GM19099 (cell line): ENCODE data around the gene EBF3.

ENCODE experiments used
- POLR2A ChIP-seq: IDR thresholded peaks from 3 replicates; pipeline ENCODE4 v1.6.1; 2011; ENCODE audit warnings: low read depth; ENCODE audit not compliant: insufficient read length; ENCODE audit errors: extremely low read depth

EBF3 gene

DNA sequence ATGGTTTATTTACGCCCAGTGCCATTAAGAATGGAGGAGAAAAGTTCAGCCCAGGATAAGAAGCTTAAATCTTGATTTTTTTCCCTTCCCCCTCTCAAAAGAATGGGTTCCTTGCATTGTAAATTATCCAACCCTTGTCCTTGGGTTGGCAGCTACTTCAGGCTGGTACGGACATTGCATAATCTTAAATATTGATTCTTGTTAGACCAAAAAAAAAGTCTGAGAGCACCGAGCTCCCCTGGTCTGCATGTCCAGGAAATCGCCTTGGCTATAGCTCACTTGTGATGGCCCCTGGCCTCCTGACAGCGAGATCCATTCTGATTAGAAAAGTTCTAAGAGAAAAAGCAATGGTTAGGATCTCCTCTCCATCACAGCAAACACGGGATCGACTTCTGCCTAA is 151.7 kb downstream of the EBF3 start:
- TF ChIP-seq POLR2A, result no peak

GRCh38 chr10:129811208-129811607 is 152.9 kb downstream of the EBF3 start:
- TF ChIP-seq POLR2A, result no peak

DNA sequence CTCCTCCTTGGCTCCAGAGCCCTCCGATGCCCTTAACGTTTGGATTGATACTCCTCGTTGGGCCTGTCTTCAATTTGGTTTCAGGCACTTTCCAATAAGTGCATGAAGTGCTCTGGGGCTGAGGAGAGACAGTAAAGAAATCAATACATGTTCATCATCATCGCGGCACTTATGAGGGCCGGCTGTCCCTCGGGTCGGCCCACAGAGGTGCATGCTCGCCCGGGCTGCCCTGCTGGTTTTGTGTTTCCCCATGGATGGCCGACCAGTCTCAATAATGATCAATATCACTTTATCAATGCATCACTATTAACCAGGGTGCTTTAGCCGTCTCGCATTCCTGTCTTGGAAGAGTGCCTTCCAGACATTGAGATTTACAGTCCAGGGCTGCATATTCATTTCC is 154.2 kb downstream of the EBF3 start:
- no peak for TF ChIP-seq POLR2A

DNA sequence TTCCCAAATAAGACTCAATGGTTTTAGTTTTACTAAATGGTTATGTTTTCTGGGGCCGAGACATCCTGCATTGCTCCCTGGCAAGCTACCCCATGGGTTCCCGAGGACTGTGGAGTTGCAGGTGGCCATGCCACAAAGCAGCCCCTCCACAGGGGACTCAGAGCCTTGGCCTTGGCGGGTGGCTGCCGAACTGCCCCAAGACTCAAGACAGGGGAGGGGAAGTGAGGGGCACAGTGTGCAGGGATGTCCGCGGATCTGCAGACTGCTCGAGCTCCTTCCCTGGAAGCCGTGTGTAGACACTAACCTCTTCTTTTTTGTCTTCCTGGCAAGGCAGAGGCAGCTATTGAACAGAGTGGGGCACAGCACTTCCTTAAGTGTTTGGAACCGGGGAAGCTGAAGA is 154.6 kb downstream of the EBF3 start:
- no peak for TF ChIP-seq POLR2A

DNA sequence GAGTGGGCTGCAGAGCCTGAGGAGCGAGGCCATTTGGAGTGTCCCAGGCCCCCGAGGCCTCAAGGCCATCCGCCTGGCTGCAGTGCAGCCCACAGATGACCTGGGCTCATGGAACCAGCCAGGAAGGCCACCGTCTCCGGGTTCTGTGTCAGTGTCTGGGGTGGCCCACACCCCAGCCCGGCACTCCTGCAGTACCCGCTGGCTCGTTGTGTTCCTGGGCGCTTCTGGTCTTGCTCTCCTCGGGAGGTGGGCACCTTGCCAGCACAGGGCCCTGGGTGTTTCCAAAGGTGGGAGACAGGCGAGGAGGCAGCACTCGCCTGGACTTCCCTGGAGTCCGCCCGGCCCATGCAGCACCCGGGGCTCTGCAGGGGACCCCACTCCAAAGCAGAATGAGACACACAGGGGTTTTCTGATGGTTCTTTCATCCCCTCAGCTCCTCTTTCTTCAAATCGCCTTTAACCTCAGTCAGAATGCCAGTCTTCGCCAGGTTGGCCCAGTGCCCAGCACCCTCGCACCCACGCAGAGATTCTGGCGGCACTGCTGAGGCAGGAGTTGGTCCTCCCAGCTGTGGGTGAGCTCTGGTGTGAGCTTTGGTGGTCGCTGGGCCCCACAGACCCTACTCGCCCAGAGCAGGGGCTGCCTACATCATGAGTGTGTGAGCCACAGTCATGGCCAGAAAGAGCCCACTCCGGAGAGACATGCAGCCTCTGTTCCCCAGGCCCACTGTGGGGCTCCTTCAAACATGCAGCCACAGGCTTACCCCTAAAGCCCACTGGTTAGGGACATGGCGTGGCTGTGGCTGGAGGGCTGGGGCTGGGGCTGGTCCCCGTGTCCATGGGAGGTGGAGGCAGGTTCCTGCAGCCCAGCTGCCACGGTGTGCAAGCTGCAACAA is 155.7 kb downstream of the EBF3 start:
- TF ChIP-seq POLR2A, result no peak

GRCh38 chr10:129807211-129807610 is 156.9 kb downstream of the EBF3 start:
- TF ChIP-seq POLR2A, result no peak

DNA sequence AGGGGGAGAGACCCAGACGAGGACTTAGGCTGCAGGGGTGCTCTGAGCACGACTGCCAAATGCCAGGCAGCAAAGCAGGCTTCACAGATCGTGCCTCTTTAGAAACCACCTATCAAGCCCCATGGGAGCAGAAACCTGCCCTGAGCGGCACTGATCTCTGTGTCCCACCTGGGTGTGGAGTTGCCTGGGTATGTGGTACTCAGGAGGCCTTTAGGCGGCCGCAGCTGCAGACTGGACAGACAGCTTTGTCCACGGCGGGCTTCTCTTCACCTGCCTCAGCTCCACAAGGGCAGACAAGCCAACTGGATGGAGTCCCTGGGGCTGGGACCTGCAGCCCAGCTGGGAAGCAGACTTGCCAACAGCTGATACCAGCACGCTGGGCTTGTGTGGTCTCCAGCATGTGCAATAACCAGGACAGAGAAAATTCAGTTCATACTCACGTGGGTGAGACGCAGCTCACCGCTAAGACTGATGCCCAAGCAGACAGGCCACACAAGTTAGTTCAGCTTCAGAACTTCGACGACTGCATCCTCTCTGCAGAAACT is 163.2 kb downstream of the EBF3 start:
- TF ChIP-seq POLR2A, result no peak

GRCh38 chr10:129799942-129800341 is 164.1 kb downstream of the EBF3 start:
- no peak for TF ChIP-seq POLR2A

DNA sequence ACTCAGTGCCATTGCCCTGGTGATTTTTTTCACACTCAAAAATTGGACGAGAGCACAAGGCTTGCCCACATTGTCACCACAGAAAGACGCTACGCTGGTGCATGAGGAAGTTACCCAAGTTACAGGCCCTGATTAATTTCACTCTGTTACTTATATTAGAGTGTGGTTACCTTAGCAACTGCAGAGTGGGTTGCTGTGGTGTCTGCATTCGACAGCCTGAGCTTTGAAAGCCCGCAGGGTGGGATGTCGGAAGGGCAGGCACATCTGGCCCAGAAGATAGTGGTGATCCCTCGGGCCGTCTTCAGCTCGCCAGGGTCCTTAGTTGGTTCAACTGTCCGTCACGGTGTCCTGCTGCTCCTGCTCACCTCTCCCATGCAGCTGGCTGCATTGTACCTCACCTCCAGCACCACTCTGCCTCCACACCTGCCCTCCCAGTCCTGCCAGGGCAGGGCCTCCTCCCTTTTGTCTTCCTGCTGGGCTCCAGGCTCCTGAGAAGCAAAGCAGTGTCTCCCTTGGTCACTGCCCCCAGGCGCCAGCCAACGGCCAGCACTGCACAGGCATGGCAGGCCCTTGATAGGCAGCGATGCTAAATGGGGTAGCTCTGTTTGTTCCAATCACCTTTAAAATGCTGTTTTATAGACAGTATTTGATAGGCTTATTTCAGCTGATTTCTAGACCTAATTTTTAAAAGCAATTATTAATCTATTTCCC is 167.2 kb downstream of the EBF3 start:
- no peak for TF ChIP-seq POLR2A

DNA sequence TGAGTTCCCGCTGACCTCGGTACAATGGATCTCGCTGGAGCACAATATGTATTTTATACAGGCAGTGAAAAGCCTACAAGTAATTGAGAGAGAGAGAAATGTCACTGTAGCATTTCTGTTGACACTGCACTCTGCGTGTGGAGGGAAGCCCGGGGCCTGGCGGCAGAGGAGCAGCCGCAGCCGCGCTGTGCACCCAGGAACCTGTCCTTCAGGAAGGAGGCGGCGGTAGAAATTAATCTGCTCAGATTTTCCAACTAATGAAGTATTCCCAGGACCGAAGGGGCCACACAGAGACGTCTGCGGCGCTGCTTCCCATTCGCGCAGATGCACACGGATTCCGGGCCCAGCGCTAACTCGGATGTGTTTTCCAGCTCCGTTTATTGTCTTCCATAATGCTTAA is 170.1 kb downstream of the EBF3 start:
- no peak for TF ChIP-seq POLR2A

GRCh38 chr10:129793479-129793878 is 170.6 kb downstream of the EBF3 start:
- no peak for TF ChIP-seq POLR2A

DNA sequence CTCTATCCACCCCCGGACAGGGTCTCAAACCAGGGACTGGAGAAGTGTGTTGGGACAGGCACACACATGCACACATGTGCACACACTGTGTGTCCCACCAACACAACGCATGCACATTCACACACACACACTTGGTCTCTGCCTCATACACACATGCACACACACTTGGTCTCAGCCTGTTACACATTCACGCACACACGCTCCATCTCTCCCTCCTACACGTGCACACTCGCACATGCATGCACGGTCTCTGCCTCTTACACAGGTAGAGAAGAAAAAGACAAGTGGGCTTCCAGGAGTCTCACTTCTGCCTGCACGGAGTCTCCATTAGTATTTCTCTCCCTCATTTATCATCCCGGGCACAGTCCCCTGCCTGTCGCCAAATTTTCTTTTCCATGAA is 171.2 kb downstream of the EBF3 start:
- no peak for TF ChIP-seq POLR2A

- TF ChIP-seq POLR2A, result no peak
Observed at GRCh38 chr10:129792141-129792540, 171.9 kb downstream of the EBF3 start.

DNA sequence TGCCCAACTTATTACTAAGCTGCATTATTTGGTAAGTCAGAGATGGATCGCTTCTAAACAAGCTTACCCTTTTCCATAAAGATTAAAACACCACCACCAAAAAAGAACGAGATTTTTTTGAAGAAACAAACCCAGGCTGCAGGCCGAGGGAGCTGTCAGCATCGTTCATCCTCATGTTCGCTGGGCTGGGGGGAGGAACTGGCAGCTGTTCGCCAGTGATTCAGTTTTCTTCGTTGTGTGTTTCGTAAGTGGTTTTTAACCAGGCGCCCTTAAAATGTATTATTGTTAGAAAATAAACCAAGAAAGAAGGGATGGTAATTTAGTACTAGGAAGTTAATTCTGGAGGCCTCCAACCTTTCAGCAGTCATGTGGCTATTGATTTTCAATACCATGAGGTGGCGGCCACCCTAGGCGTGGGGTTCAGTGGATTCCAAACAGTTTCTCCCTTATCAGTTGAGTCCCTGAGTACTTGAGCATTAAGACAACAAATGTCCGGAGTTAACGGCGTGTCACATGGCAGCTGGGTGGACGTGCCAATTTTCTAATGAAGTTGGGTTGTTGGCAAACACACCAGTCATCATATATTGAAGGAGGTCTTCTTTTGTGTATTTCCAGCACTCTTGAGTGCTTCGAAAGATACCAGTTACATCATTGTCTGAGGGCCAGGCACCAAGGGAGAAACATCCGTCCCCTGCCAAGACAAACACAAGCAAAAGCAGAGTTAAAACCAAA is 173.2 kb downstream of the EBF3 start:
- no peak for TF ChIP-seq POLR2A

- no peak for TF ChIP-seq POLR2A
Observed at GRCh38 chr10:129788215-129788614, 175.9 kb downstream of the EBF3 start.
